Measurements from ENCODE around the gene ADGRG6.

GRCh38 chr6:142307963-142308748, 6.3 kb downstream of the ADGRG6 start:
- TF ChIP-seq CTCF (IDR thresholded peaks at IDR 0.05 in 2 of 3, conservative IDR thresholded peaks at IDR 0.05 in 1 of 3; ENCODE audit: control insufficient read depth in 2 of 3, extremely low read depth in 1 of 3, insufficient read depth in 1 of 3, low read depth in 3 of 3, low read length in 3 of 3) (no peak), EP300 (IDR thresholded peaks at IDR 0.05; ENCODE audit: borderline replicate concordance in 1 of 2, control insufficient read depth in 1 of 2, low read depth in 2 of 2, low read length in 2 of 2) (no peak), POLR2AphosphoS5 (IDR thresholded peaks at IDR 0.05; ENCODE audit: low read length) (no peak), ZNF207 (IDR thresholded peaks at IDR 0.05; ENCODE audit: borderline replicate concordance) (no peak), PAX5 (IDR thresholded peaks at IDR 0.05; ENCODE audit: borderline replicate concordance, low read depth, low read length) (no peak), TAF1 (IDR thresholded peaks at IDR 0.05; ENCODE audit: borderline replicate concordance, low read depth, low read length) (no peak), USF2 (IDR thresholded peaks at IDR 0.05; ENCODE audit: borderline replicate concordance, low read depth, low read length) (no peak)
